SK-N-SH treated with all-trans-retinoic acid at 6 μM for 48 hours (cell line): ENCODE data around the gene ANKRD60.

Experiments
- ATAC-seq: fragments of 200-7000 bp; cut with Tn5 transposase; 3 replicates; pipeline ENCODE4 v1.9.1; 2020; ENCODE audit warnings: mild to moderate bottlenecking, moderate library complexity
- ARNTL ChIP-seq: fragments of 450-650 bp; formaldehyde crosslinking; IDR thresholded peaks from 2 replicates; pipeline ENCODE4 v1.5.0; 2020; ENCODE audit warnings: low read depth, mild to moderate bottlenecking, moderate library complexity, borderline replicate concordance
- BACH2 ChIP-seq: fragments of 250-450 bp; sonication (Bioruptor Pico); IDR thresholded peaks from 2 replicates; pipeline ENCODE4 v1.9.0; 2021; ENCODE audit warnings: mild to moderate bottlenecking, borderline replicate concordance
- CREB5 ChIP-seq: fragments of 250-450 bp; sonication (Bioruptor Pico); IDR thresholded peaks from 2 replicates; pipeline ENCODE4 v1.5.1; 2020; ENCODE audit warnings: low read depth, mild to moderate bottlenecking, moderate library complexity
- CSDC2 ChIP-seq: fragments of 250-450 bp; sonication (Bioruptor Pico); IDR thresholded peaks from 2 replicates; pipeline ENCODE4 v1.5.0; 2020; ENCODE audit warnings: mild to moderate bottlenecking, moderate library complexity
- CSRNP3 ChIP-seq: fragments of 250-450 bp; sonication (Bioruptor Pico); IDR thresholded peaks from 2 replicates; pipeline ENCODE4 v1.5.1; 2021; ENCODE audit warnings: mild to moderate bottlenecking, moderate library complexity
- ESRRG ChIP-seq: fragments of 250-450 bp; sonication (Bioruptor Pico); IDR thresholded peaks from 2 replicates; pipeline ENCODE4 v1.6.1; 2021; ENCODE audit warnings: mild to moderate bottlenecking
- GLIS3 ChIP-seq: fragments of 250-450 bp; sonication (Bioruptor Pico); IDR thresholded peaks from 2 replicates; pipeline ENCODE4 v1.5.0; 2020; ENCODE audit warnings: mild to moderate bottlenecking, moderate library complexity
- ISL1 ChIP-seq: fragments of 250-450 bp; sonication (Bioruptor Pico); IDR thresholded peaks from 2 replicates; pipeline ENCODE4 v2.1.2; 2022; ENCODE audit warnings: mild to moderate bottlenecking, moderate library complexity
- OSR1 ChIP-seq: fragments of 250-450 bp; sonication (Bioruptor Pico); IDR thresholded peaks from 2 replicates; pipeline ENCODE4 v1.8.0; 2022; ENCODE audit warnings: moderate library complexity, mild to moderate bottlenecking, inconsistent platforms
- PATZ1 ChIP-seq: fragments of 250-450 bp; sonication (Bioruptor Pico); IDR thresholded peaks from 2 replicates; pipeline ENCODE4 v1.8.0; 2020; ENCODE audit warnings: mild to moderate bottlenecking, moderate library complexity, borderline replicate concordance
- POU6F1 ChIP-seq: fragments of 250-450 bp; sonication (Bioruptor Pico); IDR thresholded peaks from 2 replicates; pipeline ENCODE4 v1.8.0; 2021; ENCODE audit warnings: low read depth, mild to moderate bottlenecking, moderate library complexity, borderline replicate concordance
- PPARA ChIP-seq: fragments of 250-450 bp; sonication (Bioruptor Pico); IDR thresholded peaks from 2 replicates; pipeline ENCODE4 v1.5.0; 2020; ENCODE audit warnings: mild to moderate bottlenecking, borderline replicate concordance
- RARB ChIP-seq: fragments of 250-450 bp; sonication (Bioruptor Pico); IDR thresholded peaks from 2 replicates; pipeline ENCODE4 v1.8.0; 2021; ENCODE audit warnings: mild to moderate bottlenecking, moderate library complexity
- SNAI2 ChIP-seq: fragments of 250-450 bp; sonication (Bioruptor Pico); IDR thresholded peaks from 2 replicates; pipeline ENCODE4 v1.5.0; 2020; ENCODE audit warnings: mild to moderate bottlenecking, moderate library complexity
- TCF4 ChIP-seq: fragments of 250-450 bp; sonication (Bioruptor Pico); IDR thresholded peaks from 2 replicates; pipeline ENCODE4 v1.8.0; 2021; ENCODE audit warnings: mild to moderate bottlenecking, moderate library complexity, borderline replicate concordance
- TOX ChIP-seq: fragments of 250-450 bp; sonication (Bioruptor Pico); IDR thresholded peaks from 2 replicates; pipeline ENCODE4 v1.8.0; 2021; ENCODE audit warnings: mild to moderate bottlenecking, moderate library complexity, borderline replicate concordance
- TSHZ2 ChIP-seq: fragments of 250-450 bp; sonication (Bioruptor Pico); IDR thresholded peaks from 2 replicates; pipeline ENCODE4 v1.5.0; 2020; ENCODE audit warnings: mild to moderate bottlenecking, moderate library complexity
- ZC3H10 ChIP-seq: fragments of 250-450 bp; sonication (Bioruptor Pico); IDR thresholded peaks from 2 replicates; pipeline ENCODE4 v1.5.1; 2021; ENCODE audit warnings: mild to moderate bottlenecking, moderate library complexity
- ZFP3 ChIP-seq: fragments of 250-450 bp; sonication (Bioruptor Pico); IDR thresholded peaks from 2 replicates; pipeline ENCODE4 v1.5.0; 2020; ENCODE audit warnings: mild to moderate bottlenecking, moderate library complexity
- ZFP30 ChIP-seq: fragments of 450-650 bp; formaldehyde crosslinking; IDR thresholded peaks from 2 replicates; pipeline ENCODE4 v1.5.0; 2022; ENCODE audit warnings: mild to moderate bottlenecking, moderate library complexity
- ZNF70 ChIP-seq: fragments of 450-650 bp; formaldehyde crosslinking; IDR thresholded peaks from 2 replicates; pipeline ENCODE4 v1.5.0; 2020; ENCODE audit warnings: mild to moderate bottlenecking, moderate library complexity
- ZNF8 ChIP-seq: fragments of 450-650 bp; formaldehyde crosslinking; IDR thresholded peaks from 2 replicates; pipeline ENCODE4 v1.5.0; 2020; ENCODE audit warnings: mild to moderate bottlenecking, moderate library complexity

The ANKRD60 gene

GRCh38 chr20:58202044-58202443, 26.4 kb downstream of the ANKRD60 start:
- ATAC-seq: no peak
- no peak for TF ChIP-seq TOX (CRISPR knock-in tag)
- no peak for TF ChIP-seq CSDC2
- no peak for TF ChIP-seq ZNF70
- no peak for TF ChIP-seq RARB (CRISPR knock-in tag)
- no peak for TF ChIP-seq ZFP30 (CRISPR knock-in tag)
- TF ChIP-seq CSRNP3 (CRISPR knock-in tag): no peak
- no peak for TF ChIP-seq ESRRG
- TF ChIP-seq ZC3H10 (CRISPR knock-in tag): no peak
- TF ChIP-seq TCF4: no peak
- no peak for TF ChIP-seq POU6F1 (CRISPR knock-in tag)
- no peak for TF ChIP-seq SNAI2
- no peak for TF ChIP-seq ISL1 (CRISPR knock-in tag)
- no peak for TF ChIP-seq ARNTL (CRISPR knock-in tag)
- no peak for TF ChIP-seq GLIS3 (CRISPR knock-in tag)
- TF ChIP-seq CREB5 (CRISPR knock-in tag): no peak
- TF ChIP-seq, all 23 proteins: peak for 0

- TF ChIP-seq ARNTL (CRISPR knock-in tag) (no peak), BACH2 (no peak), RARB (CRISPR knock-in tag) (no peak), GLIS3 (CRISPR knock-in tag) (no peak), SNAI2 (no peak), ZFP30 (CRISPR knock-in tag) (no peak), OSR1 (no peak), ESRRG (no peak)
- no peak for ATAC-seq
Measured at GRCh38 chr20:58201616-58202015, 26.8 kb downstream of the ANKRD60 start.

GRCh38 chr20:58199469-58199868, 29.0 kb downstream of the ANKRD60 start:
- TF ChIP-seq OSR1 (no peak), TSHZ2 (no peak), ESRRG (no peak), PATZ1 (CRISPR knock-in tag) (no peak), TOX (CRISPR knock-in tag) (no peak), BACH2 (no peak), ARNTL (CRISPR knock-in tag) (no peak), RARB (CRISPR knock-in tag) (no peak), CSRNP3 (CRISPR knock-in tag) (no peak), PPARA (CRISPR knock-in tag) (no peak), GLIS3 (CRISPR knock-in tag) (no peak), TCF4 (no peak), ZNF8 (no peak), POU6F1 (CRISPR knock-in tag) (no peak), ZC3H10 (CRISPR knock-in tag) (no peak), CREB5 (CRISPR knock-in tag) (no peak), ZFP3 (CRISPR knock-in tag) (no peak), ZNF70 (no peak), ISL1 (CRISPR knock-in tag) (no peak)
- TF ChIP-seq, all 23 proteins: peak for 0
- ATAC-seq: no peak
